ENCODE data around the gene REEP6. TPM values are rescaled to one million over a fixed set of nuclear protein-coding genes. Genes with fewer than 3 reads are reported as not detected.

The REEP6 gene
- polyA plus RNA-seq, 1 of the 3 experiments (the other 2 are of a cell fraction): 9.1 TPM

DNA sequence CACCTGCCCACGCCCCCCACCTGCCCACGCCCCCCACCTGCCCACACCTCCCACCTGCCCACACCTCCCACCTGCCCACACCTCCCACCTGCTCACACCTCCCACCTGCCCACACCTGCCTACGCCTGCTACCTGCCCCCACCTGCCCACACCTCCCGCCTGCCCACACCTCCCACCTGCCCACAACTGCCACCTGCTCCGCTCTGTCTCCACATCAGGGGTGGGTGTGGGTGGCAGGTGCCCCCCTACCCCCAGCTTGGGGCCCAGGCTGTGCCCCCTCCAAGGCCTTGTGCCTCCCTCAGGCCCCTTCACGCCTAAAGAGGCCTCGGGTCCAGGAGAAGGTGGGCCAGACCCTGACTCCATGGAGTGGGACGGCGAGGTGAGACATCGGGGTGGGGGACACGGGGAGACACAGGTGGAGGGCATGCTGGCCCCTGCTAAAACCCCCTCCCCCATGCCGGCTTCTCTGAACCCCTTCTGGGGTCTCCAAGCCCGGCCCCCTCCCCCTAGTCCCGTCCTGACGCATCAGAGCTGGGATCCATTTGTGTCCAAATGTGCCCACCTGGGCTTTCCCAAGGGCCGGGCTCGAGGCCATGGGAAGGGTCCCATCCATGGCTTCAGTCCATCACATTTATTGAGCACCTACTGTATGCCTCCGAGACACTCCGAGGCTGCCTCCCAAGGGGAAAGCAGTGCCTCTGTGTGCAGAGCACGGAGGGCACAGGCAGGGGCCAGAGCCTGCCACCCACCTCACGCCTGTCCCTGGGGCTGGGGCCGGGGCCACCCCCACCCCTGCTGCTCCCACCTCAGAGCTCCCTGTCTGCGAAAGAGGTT is 37.8 kb downstream of the REEP6 start:
- WGBS (ENCODE audit: low lambda C conversion rate): 22% methylated on average over 13 of the region's 23 CpGs
- Histone ChIP-seq H3K36me3 (replicated peaks in 1 of 2; ENCODE audit: control insufficient read depth in 1 of 2, insufficient read depth in 2 of 2, low read length in 1 of 2) (no peaks in the 10 kb centered on the region), H3K4me1 (ENCODE audit: control insufficient read depth in 1 of 2, insufficient read depth in 2 of 2, low read depth in 1 of 2, low read length in 1 of 2) (no peaks in the 10 kb centered on the region), H3F3A (replicated peaks; ENCODE audit: insufficient read depth) (no peaks in the 10 kb centered on the region), H3K27ac (ENCODE audit: low read depth in 2 of 2, low read length in 1 of 2) (no peak overlapping the region), H2AFZ (ENCODE audit: low read depth) (no peak overlapping the region), H3K9me2 (no peaks in the 10 kb centered on the region), H3K4me2 (no peak overlapping the region), H4K20me1 (ENCODE audit: insufficient read depth) (no peaks in the 10 kb centered on the region), H3K9me3 (no peaks in the 10 kb centered on the region), H3K79me2 (ENCODE audit: insufficient read depth) (no peaks in the 10 kb centered on the region), H3K9ac (no peak overlapping the region), H3K27me3 (ENCODE audit: insufficient read depth) (peaks cover 63% of the 10 kb centered on the region), H3K4me3 (ENCODE audit: low read depth in 2 of 2, low read length in 1 of 2) (no peak overlapping the region)
- TF ChIP-seq FOXJ3 (CRISPR knock-in tag; IDR thresholded peaks at IDR 0.05): no peak
- TF ChIP-seq, protein P1, sequence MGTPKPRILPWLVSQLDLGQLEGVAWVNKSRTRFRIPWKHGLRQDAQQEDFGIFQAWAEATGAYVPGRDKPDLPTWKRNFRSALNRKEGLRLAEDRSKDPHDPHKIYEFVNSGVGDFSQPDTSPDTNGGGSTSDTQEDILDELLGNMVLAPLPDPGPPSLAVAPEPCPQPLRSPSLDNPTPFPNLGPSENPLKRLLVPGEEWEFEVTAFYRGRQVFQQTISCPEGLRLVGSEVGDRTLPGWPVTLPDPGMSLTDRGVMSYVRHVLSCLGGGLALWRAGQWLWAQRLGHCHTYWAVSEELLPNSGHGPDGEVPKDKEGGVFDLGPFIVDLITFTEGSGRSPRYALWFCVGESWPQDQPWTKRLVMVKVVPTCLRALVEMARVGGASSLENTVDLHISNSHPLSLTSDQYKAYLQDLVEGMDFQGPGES (IDR thresholded peaks at IDR 0.05; ENCODE audit: low read depth, low read length): no peak
- no peak for TF ChIP-seq USF2 (IDR thresholded peaks at IDR 0.05; ENCODE audit: borderline replicate concordance, low read depth, low read length)
- no peak for TF ChIP-seq TCF12 (IDR thresholded peaks at IDR 0.05)
- TF ChIP-seq FOXM1 (IDR thresholded peaks at IDR 0.05; ENCODE audit: low read depth): no peak
- no peak for TF ChIP-seq NRF1 (IDR thresholded peaks at IDR 0.05; ENCODE audit: low read depth, low read length)
- no peak for TF ChIP-seq SMC3 (IDR thresholded peaks at IDR 0.05; ENCODE audit: low read depth, low read length)
- TF ChIP-seq MXI1 (IDR thresholded peaks at IDR 0.05; ENCODE audit: low read depth, low read length): no peak
- TF ChIP-seq RXRA (IDR thresholded peaks at IDR 0.05; ENCODE audit: borderline replicate concordance, low read depth): no peak
- no peak for TF ChIP-seq RFX5 (IDR thresholded peaks at IDR 0.05; ENCODE audit: low read length)
- TF ChIP-seq POLR2AphosphoS5 (IDR thresholded peaks at IDR 0.05; ENCODE audit: low read depth, low read length): no peak
- TF ChIP-seq RCOR1 (IDR thresholded peaks at IDR 0.05; ENCODE audit: low read length): no peak
- TF ChIP-seq FOSL2 (IDR thresholded peaks at IDR 0.05; ENCODE audit: borderline replicate concordance, low read depth): no peak
- TF ChIP-seq, protein P2, sequence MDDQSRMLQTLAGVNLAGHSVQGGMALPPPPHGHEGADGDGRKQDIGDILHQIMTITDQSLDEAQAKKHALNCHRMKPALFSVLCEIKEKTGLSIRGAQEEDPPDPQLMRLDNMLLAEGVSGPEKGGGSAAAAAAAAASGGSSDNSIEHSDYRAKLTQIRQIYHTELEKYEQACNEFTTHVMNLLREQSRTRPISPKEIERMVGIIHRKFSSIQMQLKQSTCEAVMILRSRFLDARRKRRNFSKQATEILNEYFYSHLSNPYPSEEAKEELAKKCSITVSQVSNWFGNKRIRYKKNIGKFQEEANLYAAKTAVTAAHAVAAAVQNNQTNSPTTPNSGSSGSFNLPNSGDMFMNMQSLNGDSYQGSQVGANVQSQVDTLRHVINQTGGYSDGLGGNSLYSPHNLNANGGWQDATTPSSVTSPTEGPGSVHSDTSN (IDR thresholded peaks at IDR 0.05): no peak
- TF ChIP-seq EP300 (IDR thresholded peaks at IDR 0.05; ENCODE audit: borderline replicate concordance in 1 of 2, low read depth in 1 of 2, low read length in 1 of 2): no peak
- TF ChIP-seq EZH2phosphoT487 (IDR thresholded peaks at IDR 0.05; ENCODE audit: borderline replicate concordance, low read depth): no peak
- TF ChIP-seq GATA2 (CRISPR knock-in tag; IDR thresholded peaks at IDR 0.05): no peak
- TF ChIP-seq YY1 (IDR thresholded peaks at IDR 0.05; ENCODE audit: low read depth): no peak
- TF ChIP-seq SIN3A (IDR thresholded peaks at IDR 0.05; ENCODE audit: borderline replicate concordance, low read depth, low read length): no peak
- ChIA-PET POLR2A (no interaction called here), CTCF (interaction anchor here (1.2 kb wide), 1 partner anchor 17 kb away, joined by 6 read pairs; no protein-coding TSS in a partner anchor)
- DNase-seq: no peak

Data from SK-N-SH (cell line).